Measurements from ENCODE around the gene NEURL1. TPM values are rescaled to one million over a fixed set of nuclear protein-coding genes. Genes with fewer than 3 reads are reported as not detected.

The NEURL1 gene
- total and polyA plus RNA-seq, 4 donors: 0.14 to 2.0 (median 0.74) TPM

DNA sequence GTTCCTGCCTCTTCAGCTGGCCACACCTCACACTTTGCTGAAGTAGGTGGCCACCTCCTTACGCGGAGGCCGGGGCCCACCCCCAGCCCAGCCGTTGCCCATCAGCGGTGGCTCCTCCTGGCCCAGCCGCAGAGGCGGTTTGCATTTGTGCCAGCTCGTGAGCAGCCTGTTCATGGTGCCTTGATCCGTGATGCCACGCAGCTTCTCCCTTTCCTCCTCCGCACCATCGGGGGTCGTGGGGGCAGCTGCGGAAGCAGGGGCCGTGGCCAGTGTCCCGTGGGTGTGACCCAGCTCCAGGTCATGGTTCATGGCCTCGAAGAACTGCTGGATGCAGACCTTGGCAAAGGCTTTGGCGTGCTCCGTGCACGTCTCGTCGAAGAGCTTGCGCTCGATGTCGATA, 38.3 kb upstream of the NEURL1 start:
- WGBS, 2 donors: 87 to 89% methylated on average over 25 of the region's 25 CpGs
- no peak overlapping the region for H3K4me3 ChIP-seq

DNA sequence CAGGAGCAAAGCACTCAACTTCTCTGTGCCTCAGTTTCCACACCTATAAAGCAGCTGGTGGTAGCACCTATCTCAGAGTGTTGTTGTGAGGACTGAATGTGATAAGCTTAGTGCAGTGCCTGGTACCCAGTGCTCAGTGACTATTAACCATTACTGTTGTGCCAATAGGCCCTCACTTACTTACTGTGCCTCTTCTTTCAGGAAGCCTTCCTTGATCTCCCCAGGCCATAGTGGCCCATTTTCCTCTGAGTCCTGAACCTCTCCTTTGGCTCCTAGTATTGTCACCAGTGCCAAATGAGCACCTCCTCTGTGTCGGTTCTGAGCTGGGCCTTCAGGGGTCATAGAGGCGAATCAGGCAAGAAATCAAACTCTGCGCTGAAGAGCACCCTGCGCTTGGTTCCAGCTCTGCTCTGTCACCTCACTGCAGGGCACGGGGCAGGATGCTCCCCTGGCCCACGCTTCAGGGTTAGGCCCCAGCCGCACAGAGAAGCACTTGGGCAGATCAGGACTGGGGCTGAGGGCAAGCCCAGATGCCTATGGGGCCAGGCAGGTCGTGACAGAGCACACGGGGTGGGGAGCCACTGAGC, 37.3 kb upstream of the NEURL1 start:
- TF ChIP-seq, protein P1, sequence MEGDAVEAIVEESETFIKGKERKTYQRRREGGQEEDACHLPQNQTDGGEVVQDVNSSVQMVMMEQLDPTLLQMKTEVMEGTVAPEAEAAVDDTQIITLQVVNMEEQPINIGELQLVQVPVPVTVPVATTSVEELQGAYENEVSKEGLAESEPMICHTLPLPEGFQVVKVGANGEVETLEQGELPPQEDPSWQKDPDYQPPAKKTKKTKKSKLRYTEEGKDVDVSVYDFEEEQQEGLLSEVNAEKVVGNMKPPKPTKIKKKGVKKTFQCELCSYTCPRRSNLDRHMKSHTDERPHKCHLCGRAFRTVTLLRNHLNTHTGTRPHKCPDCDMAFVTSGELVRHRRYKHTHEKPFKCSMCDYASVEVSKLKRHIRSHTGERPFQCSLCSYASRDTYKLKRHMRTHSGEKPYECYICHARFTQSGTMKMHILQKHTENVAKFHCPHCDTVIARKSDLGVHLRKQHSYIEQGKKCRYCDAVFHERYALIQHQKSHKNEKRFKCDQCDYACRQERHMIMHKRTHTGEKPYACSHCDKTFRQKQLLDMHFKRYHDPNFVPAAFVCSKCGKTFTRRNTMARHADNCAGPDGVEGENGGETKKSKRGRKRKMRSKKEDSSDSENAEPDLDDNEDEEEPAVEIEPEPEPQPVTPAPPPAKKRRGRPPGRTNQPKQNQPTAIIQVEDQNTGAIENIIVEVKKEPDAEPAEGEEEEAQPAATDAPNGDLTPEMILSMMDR (IDR thresholded peaks at IDR 0.05; ENCODE audit: control extremely low read depth, extremely low read depth): no peak
- Histone ChIP-seq H3K9me3 (ENCODE audit: control insufficient read depth in 4 of 4, insufficient read depth in 3 of 4, low read length in 3 of 4) (no peaks in the 10 kb centered on the region), H3K4me3 (no peak overlapping the region), H3K36me3 (ENCODE audit: control insufficient read depth in 4 of 4, insufficient read depth in 4 of 4, low read length in 4 of 4) (no peaks in the 10 kb centered on the region), H3K9ac (ENCODE audit: insufficient read depth in 1 of 2, low read length in 2 of 2) (no peak overlapping the region), H3K4me1 (ENCODE audit: control insufficient read depth in 5 of 5, insufficient read depth in 5 of 5, low read length in 5 of 5) (peaks cover 0 to 15% (median 4%) of the 10 kb centered on the region in 5 donors), H3K27ac (ENCODE audit: low read depth in 1 of 2, low read length in 1 of 2) (no peak overlapping the region), H3K27me3 (ENCODE audit: control insufficient read depth in 3 of 3, insufficient read depth in 3 of 3, low read length in 2 of 3) (no peaks in the 10 kb centered on the region)
- no peak for DNase-seq
- ATAC-seq (ENCODE audit: insufficient read depth, low FRiP score): no peak
- 91 to 95% methylated on average over 9 of the region's 9 CpGs for WGBS, 2 donors

More for the DNA sequence above, 38.3 kb upstream of the NEURL1 start:
- Histone ChIP-seq H3K9me3 (ENCODE audit: control insufficient read depth in 4 of 4, insufficient read depth in 3 of 4, low read length in 3 of 4) (no peaks in the 10 kb centered on the region), H3K9ac (ENCODE audit: insufficient read depth in 1 of 2, low read length in 2 of 2) (no peak overlapping the region), H3K4me1 (ENCODE audit: control insufficient read depth in 5 of 5, insufficient read depth in 5 of 5, low read length in 5 of 5) (peaks cover 0 to 23% (median 8%) of the 10 kb centered on the region in 5 donors), H3K27ac (ENCODE audit: low read depth in 1 of 2, low read length in 1 of 2) (no peak overlapping the region), H3K36me3 (ENCODE audit: control insufficient read depth in 4 of 4, insufficient read depth in 4 of 4, low read length in 4 of 4) (no peaks in the 10 kb centered on the region), H3K27me3 (ENCODE audit: control insufficient read depth in 3 of 3, insufficient read depth in 3 of 3, low read length in 2 of 3) (no peaks in the 10 kb centered on the region)
- TF ChIP-seq, protein P1 (IDR thresholded peaks at IDR 0.05; ENCODE audit: control extremely low read depth, extremely low read depth): no peak
- DNase-seq (no peak), ATAC-seq (ENCODE audit: insufficient read depth, low FRiP score) (no peak)

DNA sequence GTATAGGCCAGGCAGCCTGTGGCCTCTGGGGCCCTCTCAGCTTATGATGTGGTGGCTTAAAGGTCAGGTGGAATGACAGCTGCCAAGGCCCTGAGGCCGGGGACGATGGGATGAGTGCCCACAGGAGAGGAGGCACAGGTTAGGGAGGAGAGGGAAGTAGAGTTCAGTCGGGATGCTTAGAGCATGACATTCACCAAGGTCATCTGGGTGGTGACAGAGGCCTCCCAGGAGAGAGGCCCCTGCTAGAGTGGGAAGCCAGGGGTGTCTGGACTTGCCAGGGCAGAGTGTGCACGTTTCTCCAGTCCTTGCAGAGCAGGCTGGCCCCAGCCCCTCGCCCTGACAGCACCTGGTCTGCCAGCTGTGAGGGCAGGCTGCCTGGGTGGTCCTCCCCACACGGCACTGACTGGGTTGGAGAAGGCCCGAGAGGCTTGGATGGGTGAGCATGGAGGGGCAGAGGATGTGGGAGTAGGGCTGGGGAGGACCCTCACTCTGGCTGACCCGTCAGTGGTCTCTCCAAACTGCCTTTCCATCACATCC, 36.3 kb upstream of the NEURL1 start:
- H3K4me1 ChIP-seq (ENCODE audit: control insufficient read depth in 5 of 5, insufficient read depth in 5 of 5, low read length in 5 of 5): peaks cover 0 to 8% (median 3%) of the 10 kb centered on the region in 5 donors
- no peak for ATAC-seq (ENCODE audit: insufficient read depth, low FRiP score)
- DNase-seq: no peak
- no peaks in the 10 kb centered on the region for H3K27me3 ChIP-seq (ENCODE audit: control insufficient read depth in 3 of 3, insufficient read depth in 3 of 3, low read length in 2 of 3)
- TF ChIP-seq, protein P1 (IDR thresholded peaks at IDR 0.05; ENCODE audit: control extremely low read depth, extremely low read depth): no peak
- H3K9ac ChIP-seq (ENCODE audit: insufficient read depth in 1 of 2, low read length in 2 of 2): no peak overlapping the region
- H3K4me3 ChIP-seq: no peak overlapping the region
- 84 to 85% methylated on average over 8 of the region's 8 CpGs for WGBS, 2 donors
- H3K27ac ChIP-seq (ENCODE audit: low read depth in 1 of 2, low read length in 1 of 2): no peak overlapping the region
- no peaks in the 10 kb centered on the region for H3K9me3 ChIP-seq (ENCODE audit: control insufficient read depth in 4 of 4, insufficient read depth in 3 of 4, low read length in 3 of 4)
- no peaks in the 10 kb centered on the region for H3K36me3 ChIP-seq (ENCODE audit: control insufficient read depth in 4 of 4, insufficient read depth in 4 of 4, low read length in 4 of 4)
